GM12892 (cell line): ENCODE measurements around the gene PAX5.

ENCODE experiments used
- POLR2AphosphoS5 ChIP-seq: IDR thresholded peaks from 2 replicates; pipeline ENCODE4 v1.6.1; 2011; ENCODE audit warnings: low read depth, low read length, control low read depth
- TAF1 ChIP-seq: IDR thresholded peaks from 2 replicates; pipeline ENCODE4 v1.6.1; 2011; ENCODE audit warnings: low read depth, mild to moderate bottlenecking, control low read depth, low read length, borderline replicate concordance

DNA sequence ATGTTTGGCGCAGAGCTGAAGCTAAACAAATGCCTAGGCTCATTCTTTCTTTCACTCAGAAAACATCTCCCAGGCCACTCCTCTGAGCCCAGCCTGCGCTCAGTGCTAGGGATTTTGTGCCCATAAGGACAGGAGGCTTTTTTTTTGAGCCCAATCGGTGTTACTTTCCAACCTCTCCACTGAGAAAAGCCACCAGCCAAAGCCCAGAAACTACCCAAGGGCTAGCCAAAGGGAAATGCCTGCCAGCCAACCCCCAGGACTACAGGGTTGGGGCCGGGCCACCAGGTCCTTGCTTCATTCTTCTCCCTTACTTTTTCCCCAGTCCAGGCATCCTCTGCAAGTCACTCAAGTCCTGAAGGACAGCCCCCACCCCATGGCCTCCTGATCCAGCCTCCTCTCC, 134.7 kb downstream of the PAX5 start:
- TF ChIP-seq TAF1 (no peak), POLR2AphosphoS5 (no peak)
